ENCODE results near the gene ADGRA3.

- TF ChIP-seq EZH2 (IDR thresholded peaks at IDR 0.05; ENCODE audit: low read length, unreplicated experiment) = no peak
- TF ChIP-seq CTCF (conservative IDR thresholded peaks at IDR 0.05; ENCODE audit: low read depth, low read length) = no peak
- no peak for TF ChIP-seq EZH2phosphoT487 (IDR thresholded peaks at IDR 0.05; ENCODE audit: borderline replicate concordance, low read length)
Measured at GRCh38 chr4:22458098-22458497, 57.8 kb downstream of the ADGRA3 start.
